ENCODE results near the gene DNAAF1.
A peak's percentile ranks its signal among the peaks of the same experiment; 100 is the strongest.

DNAAF1 gene

GRCh38 chr16:84144209-84144858, 774 bp upstream of the DNAAF1 start:
- no peaks in the 10 kb centered on the region for H3K36me3 ChIP-seq (ENCODE audit: control insufficient read depth, insufficient read depth, low read length)
- H3K9me3 ChIP-seq (ENCODE audit: control insufficient read depth, insufficient read depth, low read length): no peaks in the 10 kb centered on the region
- H3K4me1 ChIP-seq (ENCODE audit: control insufficient read depth, insufficient read depth, low read length): peaks cover under 1% of the 10 kb centered on the region
- H3K9ac ChIP-seq (ENCODE audit: low read depth, low read length): peak overlapping the region; percentile 47
- peak overlapping the region; percentile 89 for H3K4me3 ChIP-seq (ENCODE audit: low read depth, low read length)
- H3K27me3 ChIP-seq (ENCODE audit: control insufficient read depth, insufficient read depth, low read length): peaks cover 5% of the 10 kb centered on the region

DNA sequence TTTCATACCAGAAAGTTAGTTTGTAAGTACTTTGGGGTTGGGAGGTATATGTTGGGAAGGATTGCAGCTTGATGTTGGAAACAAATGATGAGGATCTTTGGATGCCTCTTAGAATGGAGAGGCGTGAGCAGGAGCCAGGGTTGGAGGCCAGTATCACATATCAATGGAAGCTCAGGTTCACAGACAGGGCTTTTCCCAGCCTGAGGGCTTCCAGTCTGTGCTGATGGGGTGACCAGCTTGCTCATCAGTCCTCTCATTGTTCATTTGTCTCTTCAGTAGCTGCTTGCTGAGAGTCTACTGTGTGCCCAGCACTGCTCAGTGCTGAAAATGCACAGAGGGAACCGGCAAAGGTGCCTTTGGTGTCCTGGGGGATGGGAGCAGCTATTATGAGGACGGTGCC, 5.8 kb downstream of the DNAAF1 start:
- no peaks in the 10 kb centered on the region for H3K36me3 ChIP-seq (ENCODE audit: control insufficient read depth, insufficient read depth, low read length)
- no peak overlapping the region for H3K9ac ChIP-seq (ENCODE audit: low read depth, low read length)
- H3K4me3 ChIP-seq (ENCODE audit: low read depth, low read length): no peak overlapping the region
- H3K27me3 ChIP-seq (ENCODE audit: control insufficient read depth, insufficient read depth, low read length): peaks cover 4% of the 10 kb centered on the region
- peaks cover 3% of the 10 kb centered on the region for H3K4me1 ChIP-seq (ENCODE audit: control insufficient read depth, insufficient read depth, low read length)
- no peaks in the 10 kb centered on the region for H3K9me3 ChIP-seq (ENCODE audit: control insufficient read depth, insufficient read depth, low read length)

- no peaks in the 10 kb centered on the region for H3K36me3 ChIP-seq (ENCODE audit: control insufficient read depth, insufficient read depth, low read length)
- no peaks in the 10 kb centered on the region for H3K27me3 ChIP-seq (ENCODE audit: control insufficient read depth, insufficient read depth, low read length)
- H3K4me3 ChIP-seq (ENCODE audit: low read depth, low read length): no peak overlapping the region
- H3K4me1 ChIP-seq (ENCODE audit: control insufficient read depth, insufficient read depth, low read length): peaks cover 3% of the 10 kb centered on the region
- no peaks in the 10 kb centered on the region for H3K9me3 ChIP-seq (ENCODE audit: control insufficient read depth, insufficient read depth, low read length)
- no peak overlapping the region for H3K9ac ChIP-seq (ENCODE audit: low read depth, low read length)
Measured at GRCh38 chr16:84153660-84154214, 8.6 kb downstream of the DNAAF1 start.

DNA sequence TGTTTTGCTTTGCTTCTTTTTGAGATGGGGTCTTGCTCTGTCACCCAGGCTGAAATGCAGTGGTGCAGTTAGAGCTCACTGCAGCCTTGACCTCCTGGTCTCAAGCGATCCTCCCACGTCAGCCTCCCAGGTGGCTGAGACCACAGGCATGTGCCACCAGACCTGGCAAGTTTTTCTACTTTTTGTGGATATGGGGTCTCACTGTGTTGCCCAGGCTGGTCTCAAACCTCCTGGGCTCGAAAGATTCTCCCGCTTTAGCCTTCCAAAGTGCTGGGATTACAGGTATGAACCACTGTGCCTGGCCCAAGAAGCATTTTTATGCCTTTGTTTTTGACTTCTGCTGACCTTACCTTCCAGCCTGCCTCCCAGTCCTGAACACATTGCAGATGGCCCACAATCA, 10.1 kb downstream of the DNAAF1 start:
- no peaks in the 10 kb centered on the region for H3K36me3 ChIP-seq (ENCODE audit: control insufficient read depth, insufficient read depth, low read length)
- H3K4me3 ChIP-seq (ENCODE audit: low read depth, low read length): no peak overlapping the region
- H3K27me3 ChIP-seq (ENCODE audit: control insufficient read depth, insufficient read depth, low read length): no peaks in the 10 kb centered on the region
- H3K9ac ChIP-seq (ENCODE audit: low read depth, low read length): no peak overlapping the region
- no peaks in the 10 kb centered on the region for H3K9me3 ChIP-seq (ENCODE audit: control insufficient read depth, insufficient read depth, low read length)
- peaks cover 3% of the 10 kb centered on the region for H3K4me1 ChIP-seq (ENCODE audit: control insufficient read depth, insufficient read depth, low read length)

- H3K4me3 ChIP-seq (ENCODE audit: low read depth, low read length): no peak overlapping the region
- H3K4me1 ChIP-seq (ENCODE audit: control insufficient read depth, insufficient read depth, low read length): peaks cover 3% of the 10 kb centered on the region
- H3K9ac ChIP-seq (ENCODE audit: low read depth, low read length): no peak overlapping the region
- H3K36me3 ChIP-seq (ENCODE audit: control insufficient read depth, insufficient read depth, low read length): no peaks in the 10 kb centered on the region
- no peaks in the 10 kb centered on the region for H3K9me3 ChIP-seq (ENCODE audit: control insufficient read depth, insufficient read depth, low read length)
- H3K27me3 ChIP-seq (ENCODE audit: control insufficient read depth, insufficient read depth, low read length): no peaks in the 10 kb centered on the region
Measured at GRCh38 chr16:84155771-84156170, 10.7 kb downstream of the DNAAF1 start.

DNA sequence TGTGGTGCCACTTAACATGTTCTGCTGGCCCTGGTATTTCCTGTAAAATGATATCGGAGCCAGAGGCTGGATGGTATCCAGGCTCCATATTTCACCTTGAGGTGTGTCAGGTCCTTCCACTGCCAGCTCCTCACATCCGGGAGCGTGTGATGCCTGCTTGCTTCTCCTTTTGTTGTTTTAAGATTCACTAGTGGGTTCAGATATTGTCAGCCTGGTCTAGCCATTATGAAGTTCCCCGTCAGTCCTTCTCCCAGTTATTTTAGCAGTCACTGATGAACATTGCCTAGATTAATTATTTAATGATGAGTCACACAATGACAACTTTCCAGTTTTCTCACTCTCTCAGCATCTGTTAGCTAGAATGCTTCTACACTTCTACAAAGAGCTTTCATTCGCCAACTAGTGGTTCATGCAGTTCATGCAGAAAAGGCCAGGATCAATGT, 11.3 kb downstream of the DNAAF1 start:
- H3K36me3 ChIP-seq (ENCODE audit: control insufficient read depth, insufficient read depth, low read length): no peaks in the 10 kb centered on the region
- no peak overlapping the region for H3K4me3 ChIP-seq (ENCODE audit: low read depth, low read length)
- H3K9me3 ChIP-seq (ENCODE audit: control insufficient read depth, insufficient read depth, low read length): no peaks in the 10 kb centered on the region
- no peaks in the 10 kb centered on the region for H3K27me3 ChIP-seq (ENCODE audit: control insufficient read depth, insufficient read depth, low read length)
- peaks cover 3% of the 10 kb centered on the region for H3K4me1 ChIP-seq (ENCODE audit: control insufficient read depth, insufficient read depth, low read length)
- no peak overlapping the region for H3K9ac ChIP-seq (ENCODE audit: low read depth, low read length)

GRCh38 chr16:84159007-84159406, 13.9 kb downstream of the DNAAF1 start:
- H3K9me3 ChIP-seq (ENCODE audit: control insufficient read depth, insufficient read depth, low read length): no peaks in the 10 kb centered on the region
- H3K4me3 ChIP-seq (ENCODE audit: low read depth, low read length): no peak overlapping the region

GRCh38 chr16:84159800-84160199, 14.7 kb downstream of the DNAAF1 start:
- Histone ChIP-seq H3K9ac (ENCODE audit: low read depth, low read length) (no peak overlapping the region), H3K27me3 (ENCODE audit: control insufficient read depth, insufficient read depth, low read length) (no peaks in the 10 kb centered on the region), H3K36me3 (ENCODE audit: control insufficient read depth, insufficient read depth, low read length) (no peaks in the 10 kb centered on the region), H3K4me3 (ENCODE audit: low read depth, low read length) (no peak overlapping the region), H3K9me3 (ENCODE audit: control insufficient read depth, insufficient read depth, low read length) (no peaks in the 10 kb centered on the region), H3K4me1 (ENCODE audit: control insufficient read depth, insufficient read depth, low read length) (no peaks in the 10 kb centered on the region)

More at GRCh38 chr16:84159007-84159406, 13.9 kb downstream of the DNAAF1 start:
- Histone ChIP-seq H3K27me3 (ENCODE audit: control insufficient read depth, insufficient read depth, low read length) (no peaks in the 10 kb centered on the region), H3K4me1 (ENCODE audit: control insufficient read depth, insufficient read depth, low read length) (no peaks in the 10 kb centered on the region), H3K36me3 (ENCODE audit: control insufficient read depth, insufficient read depth, low read length) (no peaks in the 10 kb centered on the region), H3K9ac (ENCODE audit: low read depth, low read length) (no peak overlapping the region)

DNA sequence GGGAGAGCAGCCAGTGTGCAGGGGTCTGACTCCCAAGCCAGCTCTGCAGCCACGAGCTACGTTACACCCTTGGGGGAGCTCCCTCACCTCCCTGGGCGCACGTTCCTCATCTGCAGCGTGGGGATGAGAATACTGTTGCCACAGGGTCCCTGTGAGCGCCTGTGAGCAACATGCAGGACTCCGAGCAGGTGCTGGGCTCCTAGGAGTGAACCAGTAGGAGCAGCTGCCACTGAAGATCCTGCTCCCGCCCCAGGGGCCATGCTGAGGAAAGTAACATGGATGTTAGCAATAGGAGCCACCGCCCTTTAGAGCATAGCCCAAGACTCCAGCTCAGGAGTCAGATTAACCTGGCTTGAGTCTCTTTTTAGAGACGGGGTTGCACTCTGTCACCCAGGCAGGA, 15.9 kb downstream of the DNAAF1 start:
- Histone ChIP-seq H3K9me3 (ENCODE audit: control insufficient read depth, insufficient read depth, low read length) (no peaks in the 10 kb centered on the region), H3K27me3 (ENCODE audit: control insufficient read depth, insufficient read depth, low read length) (no peaks in the 10 kb centered on the region)

DNA sequence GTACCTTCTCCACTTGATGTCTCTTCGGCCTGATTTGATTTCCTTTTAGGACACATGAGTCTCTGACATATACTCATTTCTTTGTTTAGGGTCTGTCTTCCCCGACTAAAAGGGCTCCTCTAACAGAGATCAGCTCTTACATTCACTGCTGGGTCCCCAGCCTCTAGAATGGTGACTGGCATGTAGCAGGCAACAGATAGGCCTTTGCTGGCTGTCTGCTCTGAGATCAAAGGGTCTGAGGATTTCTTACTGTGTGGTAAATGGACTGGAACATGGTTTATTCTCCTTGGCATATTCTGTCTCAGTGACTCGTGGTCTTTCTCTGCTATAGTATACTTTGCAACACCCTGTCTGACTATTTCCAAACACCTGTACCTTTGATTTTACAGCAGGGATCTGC, 16.7 kb downstream of the DNAAF1 start:
- H3K9ac ChIP-seq (ENCODE audit: low read depth, low read length): no peak overlapping the region
- no peak overlapping the region for H3K4me3 ChIP-seq (ENCODE audit: low read depth, low read length)

More for the DNA sequence above, 15.9 kb downstream of the DNAAF1 start:
- H3K4me3 ChIP-seq (ENCODE audit: low read depth, low read length): no peak overlapping the region
- H3K9ac ChIP-seq (ENCODE audit: low read depth, low read length): no peak overlapping the region
- no peaks in the 10 kb centered on the region for H3K4me1 ChIP-seq (ENCODE audit: control insufficient read depth, insufficient read depth, low read length)
- no peaks in the 10 kb centered on the region for H3K36me3 ChIP-seq (ENCODE audit: control insufficient read depth, insufficient read depth, low read length)

DNA sequence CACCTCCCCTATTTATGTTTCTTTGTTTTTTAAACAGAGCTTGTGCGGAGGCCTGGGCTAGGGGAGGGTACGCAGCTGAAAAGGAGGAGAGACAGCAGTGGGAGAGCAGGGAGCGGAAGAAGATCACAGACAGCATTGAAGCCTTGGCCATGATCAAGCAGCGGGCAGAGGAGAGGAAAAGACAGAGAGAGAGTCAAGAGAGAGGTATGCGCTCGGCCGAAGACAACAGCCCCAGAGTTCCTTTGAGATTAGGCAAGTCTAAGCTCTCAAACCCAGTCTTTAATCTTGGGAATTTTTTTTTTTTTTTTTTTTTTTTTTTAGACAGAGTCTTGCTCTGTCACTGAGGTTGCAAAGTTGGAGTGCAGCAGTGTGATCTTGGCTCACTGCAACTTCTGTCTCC, 20.6 kb downstream of the DNAAF1 start:
- H3K36me3 ChIP-seq (ENCODE audit: control insufficient read depth, insufficient read depth, low read length): no peaks in the 10 kb centered on the region
- no peak overlapping the region for H3K4me3 ChIP-seq (ENCODE audit: low read depth, low read length)
- H3K4me1 ChIP-seq (ENCODE audit: control insufficient read depth, insufficient read depth, low read length): peaks cover 2% of the 10 kb centered on the region
- H3K27me3 ChIP-seq (ENCODE audit: control insufficient read depth, insufficient read depth, low read length): no peaks in the 10 kb centered on the region
- H3K9ac ChIP-seq (ENCODE audit: low read depth, low read length): no peak overlapping the region
- H3K9me3 ChIP-seq (ENCODE audit: control insufficient read depth, insufficient read depth, low read length): no peaks in the 10 kb centered on the region

More for the DNA sequence above, 16.7 kb downstream of the DNAAF1 start:
- H3K4me1 ChIP-seq (ENCODE audit: control insufficient read depth, insufficient read depth, low read length): no peaks in the 10 kb centered on the region
- no peaks in the 10 kb centered on the region for H3K9me3 ChIP-seq (ENCODE audit: control insufficient read depth, insufficient read depth, low read length)
- no peaks in the 10 kb centered on the region for H3K27me3 ChIP-seq (ENCODE audit: control insufficient read depth, insufficient read depth, low read length)
- H3K36me3 ChIP-seq (ENCODE audit: control insufficient read depth, insufficient read depth, low read length): no peaks in the 10 kb centered on the region

Measured in iPS-15b (cell line).